Measurements from ENCODE around the gene TMEM256.
"Not testable (repeated sequence)": the region's sequence is repeated elsewhere in the genome, so short reads cannot be mapped to it uniquely, and the experiment has no call there.

Gene TMEM256

DNA sequence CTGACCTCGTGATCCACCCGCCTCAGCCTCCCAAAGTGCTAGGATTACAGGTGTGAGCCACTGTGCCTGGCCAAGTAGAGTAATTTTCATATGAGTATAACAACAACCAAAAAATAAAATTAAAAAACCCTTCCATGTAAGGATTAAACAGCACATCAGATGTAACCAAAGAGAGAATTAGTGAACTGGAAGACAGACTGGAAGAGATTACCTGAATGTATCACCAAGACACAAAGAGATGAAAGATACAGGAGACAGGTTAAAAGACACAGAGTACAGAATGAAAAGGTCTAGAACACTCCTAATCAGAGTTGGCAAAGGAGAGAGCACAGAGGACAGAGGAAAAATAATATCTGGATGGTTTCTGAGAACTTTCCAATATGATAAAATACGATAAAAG lies 24.8 kb downstream of the TMEM256 start:
- no peaks in the 10 kb centered on the region for H3K4me1 ChIP-seq
- H3K9me3 ChIP-seq: no peaks in the 10 kb centered on the region
- H3K27me3 ChIP-seq: 0 out of 2 replicates have a peak, but pooled peaks cover 3% of the 10 kb centered on the region
- TF ChIP-seq, protein P1, sequence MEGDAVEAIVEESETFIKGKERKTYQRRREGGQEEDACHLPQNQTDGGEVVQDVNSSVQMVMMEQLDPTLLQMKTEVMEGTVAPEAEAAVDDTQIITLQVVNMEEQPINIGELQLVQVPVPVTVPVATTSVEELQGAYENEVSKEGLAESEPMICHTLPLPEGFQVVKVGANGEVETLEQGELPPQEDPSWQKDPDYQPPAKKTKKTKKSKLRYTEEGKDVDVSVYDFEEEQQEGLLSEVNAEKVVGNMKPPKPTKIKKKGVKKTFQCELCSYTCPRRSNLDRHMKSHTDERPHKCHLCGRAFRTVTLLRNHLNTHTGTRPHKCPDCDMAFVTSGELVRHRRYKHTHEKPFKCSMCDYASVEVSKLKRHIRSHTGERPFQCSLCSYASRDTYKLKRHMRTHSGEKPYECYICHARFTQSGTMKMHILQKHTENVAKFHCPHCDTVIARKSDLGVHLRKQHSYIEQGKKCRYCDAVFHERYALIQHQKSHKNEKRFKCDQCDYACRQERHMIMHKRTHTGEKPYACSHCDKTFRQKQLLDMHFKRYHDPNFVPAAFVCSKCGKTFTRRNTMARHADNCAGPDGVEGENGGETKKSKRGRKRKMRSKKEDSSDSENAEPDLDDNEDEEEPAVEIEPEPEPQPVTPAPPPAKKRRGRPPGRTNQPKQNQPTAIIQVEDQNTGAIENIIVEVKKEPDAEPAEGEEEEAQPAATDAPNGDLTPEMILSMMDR (IDR thresholded peaks at IDR 0.05; ENCODE audit: low read depth, low read length): no peak
- no peak overlapping the region for H3K4me3 ChIP-seq (ENCODE audit: low read depth, low read length)
- no peak for DNase-seq
- no peaks in the 10 kb centered on the region for H3K36me3 ChIP-seq

DNA sequence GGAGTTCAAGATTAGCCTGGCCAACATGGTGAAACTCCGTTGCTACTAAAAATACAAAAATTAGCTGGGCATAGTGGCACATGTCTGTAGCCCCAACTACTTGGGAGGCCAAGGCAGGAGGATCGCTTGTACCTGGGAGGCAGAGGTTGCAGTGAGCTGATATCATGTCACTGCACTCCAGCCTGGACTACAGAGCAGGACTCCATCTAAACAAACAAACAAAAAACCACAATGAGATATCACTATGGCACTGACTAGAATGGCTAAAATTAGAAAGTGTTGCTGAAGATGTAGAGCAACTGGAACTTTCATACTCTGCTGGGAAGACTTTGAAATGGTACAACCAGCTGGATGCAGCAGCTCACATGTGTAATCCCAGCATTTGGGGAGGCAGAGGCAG lies 29.5 kb downstream of the TMEM256 start:
- no peak for DNase-seq
- H3K9me3 ChIP-seq: no peaks in the 10 kb centered on the region
- no peaks in the 10 kb centered on the region for H3K36me3 ChIP-seq
- H3K4me3 ChIP-seq (ENCODE audit: low read depth, low read length): no peak overlapping the region
- TF ChIP-seq, protein P1 (IDR thresholded peaks at IDR 0.05; ENCODE audit: low read depth, low read length): no peak
- no peaks in the 10 kb centered on the region for H3K4me1 ChIP-seq
- no peaks in the 10 kb centered on the region for H3K27me3 ChIP-seq

DNA sequence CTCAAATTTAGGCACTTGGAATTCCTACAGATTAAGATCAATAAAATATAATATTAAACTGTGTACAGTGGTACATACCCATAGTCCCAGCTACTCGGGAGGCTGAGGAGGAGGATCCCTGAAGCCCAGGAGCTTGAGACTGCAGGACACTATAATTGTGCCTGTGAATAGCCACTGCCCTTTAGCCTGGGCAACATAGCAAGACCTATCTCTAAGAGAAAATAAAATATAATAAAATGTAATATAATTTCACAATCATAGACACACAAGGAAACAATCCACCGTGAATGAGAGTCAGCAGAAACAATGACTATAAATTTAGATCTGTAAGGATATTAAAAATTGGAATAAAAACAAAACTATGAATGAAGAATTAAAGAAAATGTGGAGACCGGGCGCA lies 33.0 kb downstream of the TMEM256 start:
- Histone ChIP-seq H3K27me3 (no peaks in the 10 kb centered on the region), H3K36me3 (no peaks in the 10 kb centered on the region), H3K4me1 (no peaks in the 10 kb centered on the region), H3K9me3 (no peaks in the 10 kb centered on the region), H3K4me3 (ENCODE audit: low read depth, low read length) (no peak overlapping the region)
- TF ChIP-seq, protein P1 (IDR thresholded peaks at IDR 0.05; ENCODE audit: low read depth, low read length): no peak
- no peak for DNase-seq

DNA sequence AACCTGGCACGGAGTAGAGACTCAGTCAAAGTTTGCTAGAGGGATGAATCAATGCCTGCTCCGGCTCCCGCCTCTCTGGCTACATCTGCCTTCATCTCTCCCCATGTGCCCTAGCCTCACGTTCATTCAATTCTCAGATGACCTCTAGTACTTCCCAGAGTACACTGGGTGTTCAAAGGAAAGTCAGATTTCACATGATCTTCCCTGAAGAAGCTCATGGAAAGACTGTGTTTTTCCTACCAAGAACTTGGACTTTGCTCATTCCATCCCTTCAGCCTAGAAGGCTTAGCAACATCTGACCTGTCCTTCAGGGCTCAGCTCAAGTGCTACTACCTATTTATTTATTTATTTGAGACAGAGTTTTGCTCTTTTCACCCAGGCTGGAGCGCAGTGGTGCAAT lies 34.1 kb downstream of the TMEM256 start:
- H3K9me3 ChIP-seq: no peaks in the 10 kb centered on the region
- H3K27me3 ChIP-seq: no peaks in the 10 kb centered on the region
- TF ChIP-seq, protein P1 (IDR thresholded peaks at IDR 0.05; ENCODE audit: low read depth, low read length): no peak
- no peak overlapping the region for H3K4me3 ChIP-seq (ENCODE audit: low read depth, low read length)
- DNase-seq: no peak
- no peaks in the 10 kb centered on the region for H3K36me3 ChIP-seq
- no peaks in the 10 kb centered on the region for H3K4me1 ChIP-seq

DNA sequence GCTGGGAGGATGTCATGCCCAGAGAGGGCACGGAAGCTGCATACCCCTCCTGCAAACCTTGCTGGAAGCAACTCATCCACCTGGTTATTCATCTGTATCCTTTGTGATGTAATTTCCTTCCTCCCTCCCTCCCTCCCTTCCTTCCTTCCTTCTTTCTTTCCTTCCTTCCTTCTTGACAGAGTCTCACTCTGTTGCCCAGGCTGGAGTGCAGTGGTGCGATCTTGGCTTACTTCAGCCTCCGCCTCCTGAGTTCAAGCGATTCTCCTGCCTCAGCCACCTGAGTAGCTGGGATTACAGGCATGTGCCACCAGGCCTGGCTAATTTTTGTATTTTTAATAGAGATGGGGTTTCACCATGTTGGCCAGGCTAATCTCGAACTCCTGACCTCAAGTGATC lies 35.3 kb downstream of the TMEM256 start:
- not testable (repeated sequence) for H3K4me3 ChIP-seq (ENCODE audit: low read depth, low read length); H3K27me3 ChIP-seq; H3K9me3 ChIP-seq; H3K36me3 ChIP-seq; H3K4me1 ChIP-seq; DNase-seq

DNA sequence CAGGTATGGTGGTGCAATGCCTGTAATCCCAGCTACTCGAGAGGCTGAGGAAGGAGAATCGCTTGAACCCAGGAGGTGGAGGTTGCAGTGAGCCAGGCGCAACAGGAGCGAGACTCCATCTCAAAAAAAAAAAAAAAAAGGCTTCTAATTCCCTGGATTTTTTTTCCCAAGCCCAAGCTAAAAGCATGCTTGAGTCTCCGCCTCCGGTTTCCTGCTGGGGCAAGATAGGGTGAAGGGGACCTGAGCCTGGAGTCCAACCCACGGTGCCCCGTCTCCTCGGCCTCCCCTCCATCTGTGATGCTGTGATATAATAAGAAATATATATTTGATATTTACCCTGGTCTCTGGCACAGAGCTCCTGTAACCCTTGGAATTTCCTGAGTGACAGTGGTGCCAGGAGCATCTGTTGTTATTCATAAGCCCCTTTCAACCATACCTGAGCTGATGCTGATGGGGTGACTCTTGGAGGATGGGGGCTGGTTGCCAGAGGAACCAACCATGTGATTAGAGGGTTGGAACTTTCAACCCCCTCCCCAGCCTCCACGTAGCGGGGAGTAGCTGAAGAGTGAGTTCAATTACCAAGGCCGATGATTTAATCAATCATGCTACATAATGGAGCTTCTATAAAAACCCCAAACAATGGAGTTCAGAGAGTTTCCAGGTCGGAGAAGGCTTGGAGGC lies 35.8 kb downstream of the TMEM256 start:
- H3K4me1 ChIP-seq: no peaks in the 10 kb centered on the region
- H3K36me3 ChIP-seq: no peaks in the 10 kb centered on the region
- TF ChIP-seq, protein P1 (IDR thresholded peaks at IDR 0.05; ENCODE audit: low read depth, low read length): no peak
- no peak for DNase-seq
- H3K9me3 ChIP-seq: no peaks in the 10 kb centered on the region
- no peak overlapping the region for H3K4me3 ChIP-seq (ENCODE audit: low read depth, low read length)
- no peaks in the 10 kb centered on the region for H3K27me3 ChIP-seq
